Measurements from ENCODE around the gene PPP1CC. TPM values are rescaled to one million over a fixed set of nuclear protein-coding genes. Genes with fewer than 3 reads are reported as not detected.
"Not testable (repeated sequence)": the region's sequence is repeated elsewhere in the genome, so short reads cannot be mapped to it uniquely, and the experiment has no call there.

The PPP1CC gene
- total RNA-seq, 2 experiments from 2014 or later: 230 to 236 TPM

DNA sequence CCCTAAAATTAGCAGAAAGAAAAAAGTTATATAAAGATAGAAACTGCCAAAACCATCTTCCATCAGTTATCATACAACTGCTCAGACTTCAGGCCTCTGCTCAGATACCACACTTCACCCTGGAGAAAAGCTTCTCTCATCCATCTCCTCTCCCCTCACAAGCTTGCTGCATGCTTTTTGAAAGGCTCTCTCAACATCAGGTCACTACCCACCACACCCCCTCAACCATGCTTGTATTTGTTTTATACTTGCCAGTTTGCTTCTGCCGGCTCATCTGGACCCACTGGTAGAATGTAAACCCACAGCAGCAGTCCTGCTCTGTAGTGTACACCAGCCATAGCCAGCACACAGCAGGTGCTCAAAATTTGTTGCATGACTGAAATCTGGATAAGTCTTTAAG lies 8.8 kb downstream of the PPP1CC start:
- ChIA-PET POLR2A (interaction anchor here (0.6 kb wide), 1 partner anchor 12 kb away, joined by 6 read pairs; no protein-coding TSS in a partner anchor), CTCF (no interaction called here)

- ChIA-PET CTCF (no interaction called here), POLR2A (interaction anchor here (0.5 to 0.6 kb wide), 2 partner anchors 13 to 123 kb away, joined by 4 to 6 read pairs; no protein-coding TSS in a partner anchor)
Measured at GRCh38 chr12:110733089-110733715, 9.5 kb downstream of the PPP1CC start.

- ChIA-PET POLR2A (interaction anchor here (0.5 kb wide), 1 partner anchor 123 kb away, joined by 4 read pairs; no protein-coding TSS in a partner anchor), CTCF (no interaction called here)
Measured at GRCh38 chr12:110732572-110732971, 10.1 kb downstream of the PPP1CC start.

GRCh38 chr12:110731479-110731878 lies 11.2 kb downstream of the PPP1CC start:
- ChIA-PET CTCF (interaction anchor here (1.8 kb wide), 1 partner anchor 95 kb away, joined by 8 read pairs; no protein-coding TSS in a partner anchor), POLR2A (no interaction called here)

GRCh38 chr12:110728628-110729027 lies 14.1 kb downstream of the PPP1CC start:
- ChIA-PET CTCF (interaction anchor here (2.1 kb wide), 1 partner anchor 13 kb away, joined by 5 read pairs; no protein-coding TSS in a partner anchor), POLR2A (interaction anchor here (0.6 kb wide), 1 partner anchor 34 kb away, joined by 6 read pairs; no protein-coding TSS in a partner anchor)

- POLR2A ChIA-PET: interaction anchor here (1.1 to 2.2 kb wide), 2 partner anchors 13 to 16 kb away, joined by 3 to 6 read pairs; partner anchors contain the start of gene PPP1CC
- CTCF ChIA-PET: interaction anchor here (0.9 to 2.1 kb wide), 3 partner anchors 10 to 44 kb away, joined by 3 to 5 read pairs (median 3); no protein-coding TSS in a partner anchor
Measured at GRCh38 chr12:110726708-110727369, 15.9 kb downstream of the PPP1CC start.

- CTCF ChIA-PET: no interaction called here
Measured at GRCh38 chr12:110726028-110726427, 16.7 kb downstream of the PPP1CC start.

GRCh38 chr12:110725267-110725666 lies 17.4 kb downstream of the PPP1CC start:
- CTCF ChIA-PET: no interaction called here

More at GRCh38 chr12:110726028-110726427, 16.7 kb downstream of the PPP1CC start:
- POLR2A ChIA-PET: interaction anchor here (2.2 kb wide), 1 partner anchor 14 kb away, joined by 6 read pairs; no protein-coding TSS in a partner anchor

DNA sequence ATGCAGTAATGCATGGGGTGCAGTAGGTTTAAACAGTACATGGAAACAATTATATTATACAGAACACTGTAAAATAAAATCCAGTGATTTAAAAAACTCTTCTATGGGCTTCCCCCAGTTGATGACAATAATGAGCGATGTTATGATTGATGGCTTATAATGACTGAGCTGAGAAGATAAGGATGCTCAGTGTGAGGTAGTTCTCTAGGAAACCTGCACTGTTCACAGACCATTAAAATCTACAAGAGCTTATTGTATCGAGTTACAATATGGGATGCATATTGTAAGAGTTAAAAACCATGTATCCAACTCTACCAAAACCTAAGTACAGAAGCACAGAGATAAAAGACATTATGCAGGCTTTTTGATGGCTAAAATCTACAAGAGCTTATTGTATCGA lies 19.8 kb downstream of the PPP1CC start:
- CTCF ChIA-PET: not testable (repeated sequence)
- POLR2A ChIA-PET: interaction anchor here (0.6 kb wide), 1 partner anchor 12 kb away, joined by 6 read pairs; no protein-coding TSS in a partner anchor

More at GRCh38 chr12:110725267-110725666, 17.4 kb downstream of the PPP1CC start:
- POLR2A ChIA-PET: no interaction called here

DNA sequence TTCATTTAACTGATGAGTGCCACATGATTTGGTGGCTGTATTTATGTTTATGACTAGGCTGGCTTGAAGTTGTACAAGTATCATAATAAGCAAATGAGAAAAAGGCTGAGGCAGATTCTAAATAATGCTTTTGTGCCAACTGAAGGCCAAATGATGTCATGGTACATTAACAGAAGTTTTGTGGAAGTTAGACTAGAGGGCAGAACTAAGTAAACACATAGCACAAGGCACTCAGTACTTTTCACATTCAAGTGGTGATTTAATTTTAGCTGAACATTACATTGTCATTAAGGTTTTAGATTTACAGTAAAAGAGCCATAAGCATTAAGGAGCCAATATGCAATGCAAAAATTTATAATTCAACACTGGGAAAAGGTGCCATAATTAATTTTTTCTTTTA lies 21.1 kb downstream of the PPP1CC start:
- ChIA-PET POLR2A (no interaction called here), CTCF (no interaction called here)

- POLR2A ChIA-PET: no interaction called here
- CTCF ChIA-PET: interaction anchor here (1.2 kb wide), 1 partner anchor 169 kb away, joined by 3 read pairs; no protein-coding TSS in a partner anchor
Measured at GRCh38 chr12:110720516-110720915, 22.2 kb downstream of the PPP1CC start.

- ChIA-PET POLR2A (no interaction called here), CTCF (no interaction called here)
Measured at GRCh38 chr12:110718222-110718908, 24.3 kb downstream of the PPP1CC start.

DNA sequence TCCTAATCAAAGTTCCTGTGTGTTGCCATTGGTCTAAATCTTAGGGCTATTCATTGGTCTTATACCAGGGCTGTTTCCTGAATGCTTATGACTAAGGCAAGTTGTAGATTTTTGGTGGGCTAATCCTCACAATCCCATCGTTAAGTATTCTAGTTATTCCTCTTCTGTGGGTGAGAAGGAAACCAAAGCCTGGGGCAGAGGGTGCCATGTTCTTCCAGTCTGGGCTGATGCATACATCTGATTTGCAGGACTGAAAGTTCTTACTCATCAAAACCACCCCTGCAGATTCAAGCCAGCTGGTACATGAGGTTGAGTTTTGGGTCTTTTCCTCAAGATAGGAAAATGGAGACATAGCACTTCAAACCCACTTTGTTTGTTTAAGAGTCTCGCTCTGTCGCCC lies 25.7 kb downstream of the PPP1CC start:
- ChIA-PET POLR2A (no interaction called here), CTCF (no interaction called here)

DNA sequence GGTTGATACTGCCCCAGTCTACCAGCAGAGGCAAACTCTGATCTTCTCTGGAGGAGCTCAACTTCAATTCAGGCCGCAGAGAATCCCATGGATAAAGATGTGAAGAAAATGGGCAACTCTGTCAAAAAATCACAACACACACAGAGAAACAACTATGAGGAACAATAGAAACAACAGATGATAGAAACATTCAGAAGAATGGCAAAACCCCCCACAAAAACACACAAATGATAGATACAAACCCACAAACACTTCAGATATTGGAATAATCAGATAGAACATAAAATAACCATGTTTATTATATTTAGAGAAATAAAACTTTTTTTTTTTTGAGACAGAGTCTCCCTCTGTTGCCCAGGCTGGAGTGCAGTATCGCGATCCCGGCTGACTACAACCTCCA lies 33.8 kb downstream of the PPP1CC start:
- CTCF ChIA-PET: interaction anchor here (1.4 kb wide), 1 partner anchor 259 kb away, joined by 4 read pairs; the partner anchor contains the start of gene ARPC3

DNA sequence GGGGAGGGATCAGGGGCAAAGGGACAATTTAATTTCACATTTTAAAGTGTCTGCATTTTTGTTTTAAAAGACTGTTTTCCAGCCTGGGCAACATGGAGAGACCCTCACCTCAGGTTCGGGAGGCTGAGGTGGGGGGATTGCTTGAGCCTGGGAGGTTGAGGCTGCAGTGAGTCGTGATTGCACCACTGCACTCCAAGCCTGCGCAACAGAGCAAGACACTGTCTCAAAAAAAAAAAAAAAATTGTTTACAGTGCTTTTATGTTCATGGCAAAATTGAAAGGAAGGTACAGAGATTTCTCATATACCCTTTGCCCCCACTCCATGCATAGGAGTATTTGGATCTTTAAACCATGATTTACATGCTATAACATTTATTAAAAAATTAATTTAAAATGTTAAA lies 37.4 kb downstream of the PPP1CC start:
- POLR2A ChIA-PET: no interaction called here
- CTCF ChIA-PET: interaction anchor here (0.7 to 0.9 kb wide), 2 partner anchors 111 to 122 kb away, joined by 3 to 4 read pairs; no protein-coding TSS in a partner anchor

More for the DNA sequence above, 33.8 kb downstream of the PPP1CC start:
- POLR2A ChIA-PET: no interaction called here

- ChIA-PET POLR2A (interaction anchor here (0.6 kb wide), 1 partner anchor 71 kb away, joined by 5 read pairs; no protein-coding TSS in a partner anchor), CTCF (interaction anchor here (0.9 kb wide), 1 partner anchor 111 kb away, joined by 3 read pairs; no protein-coding TSS in a partner anchor)
Measured at GRCh38 chr12:110704750-110705149, 37.9 kb downstream of the PPP1CC start.

- ChIA-PET POLR2A (interaction anchor here (0.6 kb wide), 1 partner anchor 71 kb away, joined by 5 read pairs; no protein-coding TSS in a partner anchor), CTCF (no interaction called here)
Measured at GRCh38 chr12:110704231-110704630, 38.5 kb downstream of the PPP1CC start.

- ChIA-PET POLR2A (no interaction called here), CTCF (interaction anchor here (0.6 to 1.6 kb wide), 3 partner anchors 100 to 256 kb away, joined by 3 to 4 read pairs (median 4); no protein-coding TSS in a partner anchor)
Measured at GRCh38 chr12:110702081-110702480, 40.6 kb downstream of the PPP1CC start.
